Skin epidermis (tissue), 12 donors: ENCODE measurements around the gene NALCN.

Experiments
- H3K27ac ChIP-seq, 21 experiments: fragments of 200-600 bp; sonication (generic) in 11 of 21; one replicate each; pipeline ENCODE4 v1.5.0; 2020; ENCODE audit warnings: mild to moderate bottlenecking in 3 of 21, inconsistent platforms in 2 of 21, moderate library complexity in 2 of 21
- H3K4me3 ChIP-seq, 7 experiments: fragments of 200-600 bp; sonication (generic) in 2 of 7; one replicate each; pipeline ENCODE4 v1.5.0; 2020; ENCODE audit warnings: inconsistent platforms in 2 of 7, mild to moderate bottlenecking in 2 of 7, moderate library complexity in 1 of 7

NALCN gene

DNA sequence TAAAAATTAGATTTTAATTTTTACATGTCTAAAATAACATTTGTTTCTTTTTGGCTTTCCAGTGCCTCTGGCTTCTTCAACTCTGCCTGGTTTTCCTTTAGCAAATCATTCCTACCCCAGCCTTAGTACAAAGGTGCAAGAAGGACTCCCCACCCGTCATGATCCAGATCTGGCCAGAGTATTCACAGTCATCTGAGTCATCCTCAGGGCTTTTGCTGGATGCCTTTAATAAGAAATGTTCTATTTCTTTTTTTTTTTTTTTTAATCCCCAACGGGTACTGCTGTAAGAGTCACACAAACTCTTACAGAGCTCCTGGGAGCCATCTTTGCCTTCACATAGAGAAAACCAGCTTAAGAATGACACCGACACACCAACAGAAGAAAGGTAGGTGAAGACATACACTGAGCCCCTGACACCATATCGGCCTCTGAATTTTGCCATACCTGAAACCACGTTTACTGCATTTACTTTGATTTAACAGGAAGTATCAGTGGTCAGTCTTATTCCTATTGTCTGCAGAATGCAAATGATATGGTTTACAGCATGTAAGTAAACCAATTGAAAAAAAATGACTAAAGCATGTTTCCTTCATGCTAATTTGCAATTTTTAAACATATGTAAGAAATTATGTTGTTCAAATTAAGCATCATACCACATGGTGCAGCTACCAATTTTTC, 184.4 kb downstream of the NALCN start:
- no peak overlapping the region for H3K4me3 ChIP-seq
- H3K27ac ChIP-seq, result no peak overlapping the region

DNA sequence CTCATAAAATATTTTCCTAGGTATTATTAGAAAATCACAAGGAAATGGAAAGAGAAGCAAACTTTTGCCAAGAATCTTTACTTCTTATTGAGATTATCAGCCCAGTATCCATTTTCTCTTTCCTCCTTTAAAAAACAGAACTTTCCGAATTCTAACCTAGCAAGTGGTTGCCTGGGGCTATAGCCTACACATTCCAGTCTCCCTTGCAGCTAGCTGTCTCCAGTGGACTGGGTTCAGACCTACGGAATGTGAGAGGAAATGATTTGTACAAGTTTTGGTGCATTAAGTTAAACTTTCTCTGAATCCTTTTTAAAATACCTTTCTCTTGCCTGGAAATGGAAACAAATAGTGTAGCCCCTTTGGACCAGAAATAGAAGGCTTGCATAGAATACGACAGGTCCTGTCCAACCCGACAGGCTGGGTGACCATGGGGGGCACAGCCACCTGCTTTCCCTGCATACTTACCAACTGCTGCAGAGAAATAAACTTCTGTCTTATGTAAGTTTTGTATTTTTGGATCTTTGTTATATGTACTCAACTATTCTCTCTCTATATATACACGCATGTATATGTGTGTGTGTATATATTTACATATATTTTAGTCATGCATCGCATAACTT, 185.9 kb downstream of the NALCN start:
- no peak overlapping the region for H3K27ac ChIP-seq
- H3K4me3 ChIP-seq, result no peak overlapping the region

DNA sequence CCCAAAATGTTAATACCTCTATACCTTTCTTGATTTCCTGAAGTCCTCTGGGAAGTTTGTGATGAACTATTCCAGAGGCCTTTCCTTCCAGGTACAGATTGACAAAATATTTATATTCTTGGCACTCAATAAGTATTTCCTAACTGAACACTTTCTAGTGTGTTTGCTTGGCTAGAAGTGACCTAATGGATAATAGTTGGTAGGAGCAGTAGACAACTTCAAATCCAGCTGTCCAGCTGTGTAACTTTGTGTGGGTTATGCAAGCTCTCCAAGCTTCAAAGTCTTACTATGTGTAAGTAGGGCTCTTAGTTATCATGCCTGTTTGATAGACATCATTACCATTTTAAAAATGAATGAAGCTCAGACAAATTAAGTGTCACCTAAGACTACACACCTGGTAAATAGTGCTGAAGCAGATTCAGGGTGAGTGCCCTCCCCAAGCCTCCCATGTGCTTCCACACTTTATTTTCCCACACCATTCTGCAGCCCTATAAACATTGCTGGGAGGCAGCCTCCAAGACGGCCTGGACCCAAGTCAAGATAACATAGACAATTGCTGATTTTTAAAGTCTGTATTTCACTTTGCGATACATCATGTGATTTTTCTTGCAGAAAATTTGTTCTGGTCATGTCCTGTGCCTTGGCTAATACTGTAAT, 196.6 kb downstream of the NALCN start:
- no peak overlapping the region for H3K27ac ChIP-seq
- no peak overlapping the region for H3K4me3 ChIP-seq

DNA sequence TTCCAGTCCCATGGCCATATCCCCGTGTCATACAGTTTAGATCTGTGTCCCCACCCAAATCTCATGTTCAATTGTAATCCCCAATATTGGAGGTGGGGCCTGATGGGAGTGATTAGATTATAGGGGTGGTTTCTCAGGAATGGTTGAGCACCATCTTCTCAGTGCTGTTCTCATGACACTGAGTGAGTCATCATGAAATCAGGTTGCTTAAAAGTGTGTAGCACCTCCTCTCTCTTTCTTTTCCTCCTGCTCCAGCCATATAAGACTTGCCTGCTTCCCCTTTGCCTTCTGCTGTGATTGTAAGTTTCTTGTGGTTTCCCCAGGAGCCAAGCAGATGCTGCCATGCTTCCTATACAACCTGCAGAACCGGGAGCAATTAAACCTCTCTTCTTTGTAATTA, 197.8 kb downstream of the NALCN start:
- Histone ChIP-seq H3K4me3 (no peak overlapping the region), H3K27ac (no peak overlapping the region)

DNA sequence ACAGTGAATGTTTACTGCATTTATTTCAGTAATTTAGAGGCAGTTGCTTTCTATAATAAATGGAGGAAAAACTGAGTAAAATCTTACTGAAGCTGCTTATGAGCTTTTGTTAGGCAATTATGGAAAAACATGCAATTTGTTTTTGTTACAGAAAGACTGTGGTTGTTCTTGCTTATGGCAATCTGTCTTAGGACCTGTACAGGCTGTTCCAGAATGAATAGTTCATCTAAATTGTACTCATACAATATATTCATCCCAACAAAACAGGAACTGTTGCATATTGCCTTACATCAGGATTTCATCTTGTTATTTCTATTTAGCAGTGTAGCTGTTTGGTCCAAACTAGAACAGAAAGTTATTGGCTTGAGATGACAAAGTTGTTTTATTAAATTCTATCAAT, 199.2 kb downstream of the NALCN start:
- no peak overlapping the region for H3K27ac ChIP-seq
- no peak overlapping the region for H3K4me3 ChIP-seq

DNA sequence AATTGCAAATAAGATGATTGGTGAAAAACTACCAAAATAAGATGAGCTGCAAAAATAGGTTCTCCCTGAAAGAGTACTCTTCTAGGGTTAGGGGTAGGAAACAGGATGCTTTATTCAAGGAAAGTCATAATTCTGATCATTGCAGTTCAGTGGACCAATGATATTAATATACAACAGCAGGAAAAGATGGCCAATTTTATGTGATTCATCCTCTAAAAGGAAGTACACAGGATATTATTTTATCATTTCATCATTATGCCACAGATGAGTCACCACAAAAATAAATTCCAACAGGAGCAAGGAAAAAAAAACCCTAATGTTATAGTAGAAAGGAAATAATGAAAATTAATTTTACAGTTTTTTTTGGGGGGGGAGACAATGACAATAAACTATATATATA, 205.0 kb downstream of the NALCN start:
- Histone ChIP-seq H3K27ac (no peak overlapping the region), H3K4me3 (no peak overlapping the region)

DNA sequence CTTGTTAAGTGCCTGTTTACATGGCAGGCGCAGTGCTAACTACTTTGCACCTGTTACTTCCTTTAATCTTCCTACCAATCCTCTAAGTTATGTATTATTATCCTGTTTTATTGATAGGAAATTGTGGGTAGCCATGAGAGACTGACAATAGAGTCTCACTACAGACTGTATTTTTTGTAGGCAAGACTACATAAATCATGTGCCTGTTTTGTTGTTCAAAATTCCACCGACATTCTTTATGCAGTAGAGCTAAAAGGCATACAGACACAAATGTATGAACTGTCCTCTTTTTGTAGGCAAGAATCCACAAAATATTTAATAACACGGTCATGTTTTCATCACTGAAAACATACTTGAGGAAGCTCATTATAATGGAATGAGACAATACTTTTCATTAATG, 205.5 kb downstream of the NALCN start:
- Histone ChIP-seq H3K27ac (no peak overlapping the region), H3K4me3 (no peak overlapping the region)

DNA sequence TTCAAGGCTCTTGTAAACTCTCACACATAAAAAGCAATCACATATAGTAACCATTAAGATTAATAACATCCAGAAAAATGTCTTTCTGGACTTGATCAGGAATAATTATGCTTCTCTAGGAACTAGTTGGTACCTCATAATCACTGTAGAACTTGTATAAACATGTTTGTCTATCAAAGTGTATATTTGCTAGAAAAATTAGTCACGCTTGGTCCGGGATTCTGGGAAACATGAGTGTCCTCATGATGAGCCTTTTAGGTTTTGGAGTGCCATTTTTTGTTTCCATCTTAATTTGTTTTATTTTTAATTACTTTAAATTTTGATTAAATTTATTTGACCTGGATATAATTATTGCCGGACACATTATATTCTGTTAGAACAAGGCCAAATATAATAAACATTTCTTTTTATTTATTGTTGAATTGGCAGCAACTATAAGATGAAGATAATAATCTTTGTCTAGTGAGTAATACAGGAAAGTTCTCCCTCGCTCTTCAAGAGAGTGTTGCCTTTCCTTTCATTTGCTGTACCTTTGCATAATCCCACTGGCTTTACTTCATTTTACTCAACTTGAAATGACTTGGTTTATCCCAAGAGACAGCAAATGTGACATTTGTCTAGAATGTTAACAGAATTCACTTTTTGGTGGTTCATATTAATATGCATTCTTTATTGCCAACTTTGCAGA, 207.0 kb downstream of the NALCN start:
- H3K27ac ChIP-seq, result no peak overlapping the region
- no peak overlapping the region for H3K4me3 ChIP-seq

DNA sequence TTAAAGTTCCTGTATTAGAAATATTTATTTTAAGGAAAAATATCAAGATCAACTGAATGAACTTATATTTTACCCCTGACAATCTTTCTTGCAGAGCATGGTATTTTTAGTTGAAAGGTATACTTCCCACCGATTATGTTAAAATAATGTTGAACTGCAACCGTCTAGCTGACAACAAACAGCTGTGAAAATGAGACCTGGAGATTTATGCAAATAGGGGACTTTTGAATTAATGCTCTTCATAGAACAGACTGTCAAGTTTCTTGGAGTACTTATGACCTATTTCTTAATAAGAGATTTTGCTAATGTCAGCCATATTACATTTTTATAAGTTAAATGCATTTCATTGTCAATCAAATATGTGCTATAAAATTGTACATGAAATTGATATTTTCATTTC, 210.9 kb downstream of the NALCN start:
- Histone ChIP-seq H3K27ac (no peak overlapping the region), H3K4me3 (no peak overlapping the region)

DNA sequence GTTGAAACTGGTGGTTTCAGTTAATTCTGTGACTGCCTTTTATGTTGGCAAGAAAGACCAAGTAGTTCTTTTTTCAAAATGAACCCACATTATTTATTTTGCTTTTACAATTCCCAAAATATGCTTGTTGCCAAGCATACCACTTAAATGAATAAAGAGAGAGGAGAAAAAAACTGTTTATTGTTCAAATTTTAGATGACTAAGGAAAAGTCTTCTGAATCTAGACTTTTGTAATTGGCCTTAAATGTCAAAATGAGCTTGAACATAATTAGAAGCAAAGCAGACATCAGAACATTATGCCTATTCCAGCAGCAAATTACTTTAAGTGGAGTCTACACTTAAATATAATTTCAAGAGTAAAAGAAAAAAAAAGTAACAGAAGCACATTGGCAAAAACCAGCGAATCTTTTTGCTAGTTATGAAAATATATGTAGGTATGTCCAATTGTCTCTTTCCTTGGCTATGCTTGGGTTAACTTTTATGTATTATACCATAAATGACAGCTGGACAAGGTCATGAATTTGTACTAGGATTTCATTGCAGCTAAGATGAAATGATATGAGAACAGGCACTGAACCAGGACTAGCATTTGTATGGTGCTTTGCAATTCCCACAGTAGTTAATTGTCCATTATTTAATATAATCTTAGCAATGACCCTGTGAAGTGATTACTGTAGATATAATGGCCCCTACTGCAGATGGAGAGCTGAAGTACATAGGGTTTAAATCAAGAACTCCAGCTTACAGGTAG, 211.9 kb downstream of the NALCN start:
- Histone ChIP-seq H3K4me3 (no peak overlapping the region), H3K27ac (no peak overlapping the region)

DNA sequence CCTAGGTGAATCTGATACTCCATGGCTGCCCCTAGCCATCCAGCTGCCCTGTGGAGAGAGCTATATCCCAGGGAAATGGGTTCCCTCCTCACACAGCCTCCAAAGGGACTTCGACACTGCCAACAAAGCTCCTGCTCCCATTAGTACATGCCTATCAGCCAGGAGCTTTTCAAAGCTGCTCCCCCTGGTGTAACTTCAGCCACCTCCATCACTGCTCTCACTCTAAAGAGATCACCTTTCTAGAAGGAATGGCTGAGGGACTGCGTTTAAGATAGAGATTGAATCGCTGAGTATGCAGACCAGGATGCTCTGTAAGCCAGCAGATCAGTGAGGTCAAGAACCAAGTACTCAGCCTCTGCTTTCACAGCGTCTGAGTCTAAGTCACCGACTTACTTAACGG, 213.7 kb downstream of the NALCN start:
- Histone ChIP-seq H3K27ac (no peak overlapping the region), H3K4me3 (no peak overlapping the region)

DNA sequence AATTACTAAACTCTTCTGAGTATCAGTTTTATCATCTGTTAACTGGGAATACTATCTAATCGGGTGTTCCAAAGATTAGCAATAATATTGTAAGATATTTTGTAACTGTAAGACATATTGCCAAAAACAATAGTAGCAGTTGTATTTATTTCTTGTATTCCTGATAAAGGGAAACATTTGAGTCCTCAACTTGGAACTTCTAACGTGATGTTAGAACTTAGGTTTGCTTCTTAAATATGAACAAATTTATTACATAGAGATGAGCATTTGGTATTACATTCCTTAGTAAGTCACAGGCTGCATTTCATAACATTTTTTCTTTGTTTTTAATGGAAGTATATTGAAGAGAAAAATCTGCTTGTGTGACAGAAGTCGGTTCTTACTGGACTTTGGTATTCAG, 225.3 kb downstream of the NALCN start:
- no peak overlapping the region for H3K27ac ChIP-seq
- H3K4me3 ChIP-seq, result no peak overlapping the region

DNA sequence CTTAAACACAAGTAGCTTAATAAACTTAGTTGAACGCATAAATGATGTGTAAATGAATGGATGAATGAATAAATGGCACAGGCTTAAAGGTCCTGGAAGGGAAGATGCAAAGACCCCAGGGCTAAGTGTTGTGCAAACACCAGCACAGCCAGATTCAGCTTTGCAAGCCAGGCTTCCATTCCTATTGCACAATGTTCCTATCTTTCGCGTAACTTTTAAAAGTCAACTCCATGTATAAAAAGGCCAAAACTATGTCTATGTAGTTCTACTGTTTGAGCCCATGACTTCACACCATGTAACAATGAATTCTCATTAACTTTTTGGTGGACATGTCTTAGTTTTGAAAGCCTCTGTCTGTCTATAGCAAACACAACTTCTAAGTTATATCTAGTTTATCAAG, 226.0 kb downstream of the NALCN start:
- no peak overlapping the region for H3K4me3 ChIP-seq
- no peak overlapping the region for H3K27ac ChIP-seq

DNA sequence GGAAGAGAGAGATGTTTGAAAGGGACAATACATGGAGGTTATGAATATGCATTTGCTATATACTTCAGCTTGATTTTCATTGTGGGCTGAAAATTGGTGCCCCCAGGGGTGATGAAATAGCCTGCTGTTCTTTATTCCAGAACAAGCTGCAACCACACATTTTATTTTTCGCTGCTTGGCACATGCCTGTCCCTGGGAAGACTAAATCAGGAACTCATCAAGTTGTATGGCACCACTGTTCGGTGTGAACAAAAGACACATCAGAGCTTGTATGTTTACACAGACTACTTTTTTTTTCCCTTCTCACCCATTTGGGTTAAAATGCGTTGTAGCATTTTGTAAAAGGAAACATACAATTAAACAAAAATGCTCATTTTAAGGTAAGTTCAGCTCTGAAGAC, 230.7 kb downstream of the NALCN start:
- no peak overlapping the region for H3K27ac ChIP-seq
- no peak overlapping the region for H3K4me3 ChIP-seq

DNA sequence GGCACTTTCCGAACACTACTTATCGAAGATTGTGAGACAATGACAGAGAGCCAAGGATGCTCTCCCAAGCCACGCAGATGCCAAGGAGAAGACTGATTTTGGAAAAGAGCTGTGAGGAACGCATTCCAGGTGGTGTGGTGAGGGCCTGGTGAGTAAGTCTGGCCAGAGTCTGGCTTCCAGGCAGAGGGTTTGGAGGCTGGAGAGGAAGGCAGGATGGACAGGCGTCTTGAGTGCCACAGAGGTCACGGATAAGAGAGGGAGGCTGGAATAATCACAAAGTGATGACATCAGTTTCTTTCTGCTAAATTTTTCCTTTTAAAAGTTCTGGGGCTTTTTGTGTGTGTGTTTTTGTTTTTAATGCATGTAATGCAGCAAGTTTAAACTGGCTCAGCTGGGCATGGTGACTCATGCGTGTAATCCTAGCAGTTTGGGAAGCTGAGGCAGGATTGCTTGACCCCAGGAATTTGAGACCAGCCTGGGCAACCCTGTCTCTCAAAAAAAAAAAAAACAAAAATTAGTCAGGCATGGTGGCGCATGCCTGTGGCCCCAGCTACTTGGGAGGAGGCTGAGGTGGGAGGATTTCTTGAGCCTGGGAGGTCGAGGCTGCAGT, 235.1 kb downstream of the NALCN start:
- Histone ChIP-seq H3K4me3 (no peak overlapping the region), H3K27ac (no peak overlapping the region)

DNA sequence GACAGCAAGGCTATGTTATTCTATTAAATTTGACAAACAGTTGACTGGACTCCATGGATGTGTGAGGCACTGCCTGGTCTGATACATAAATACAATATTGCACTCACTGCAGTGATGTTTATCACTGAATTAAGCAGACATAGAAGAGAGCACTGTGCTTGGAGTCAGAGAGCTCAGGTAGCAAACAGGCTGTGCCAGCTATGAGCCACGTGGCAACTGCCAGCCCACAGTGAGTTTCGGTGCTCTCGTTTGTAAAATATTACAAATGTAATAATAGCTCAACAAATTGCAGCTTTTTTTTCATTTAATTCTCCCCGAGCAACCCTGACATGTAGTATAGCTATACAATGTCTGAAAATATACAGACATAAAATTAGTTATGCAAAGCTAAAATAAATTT, 237.3 kb downstream of the NALCN start:
- Histone ChIP-seq H3K4me3 (no peak overlapping the region), H3K27ac (no peak overlapping the region)

DNA sequence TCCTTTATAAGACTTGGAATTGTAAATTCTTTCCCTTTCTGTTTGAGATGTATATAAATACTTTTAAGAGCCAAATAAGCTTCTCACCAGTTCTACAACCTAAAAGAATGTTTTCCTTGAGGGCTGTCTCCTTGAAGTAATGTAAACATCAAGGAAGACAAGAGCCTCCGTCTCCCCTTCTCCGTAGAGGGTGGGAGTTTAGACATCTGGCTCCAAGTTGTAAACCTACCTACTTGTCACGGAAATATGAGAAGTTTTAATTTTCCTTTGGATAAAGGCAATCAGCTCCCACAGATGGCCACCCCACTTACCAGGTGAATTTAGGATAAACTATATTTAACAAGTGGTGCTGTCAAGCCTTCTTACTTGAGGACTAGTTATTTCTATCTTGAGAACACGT, 237.9 kb downstream of the NALCN start:
- H3K4me3 ChIP-seq, result no peak overlapping the region
- no peak overlapping the region for H3K27ac ChIP-seq

DNA sequence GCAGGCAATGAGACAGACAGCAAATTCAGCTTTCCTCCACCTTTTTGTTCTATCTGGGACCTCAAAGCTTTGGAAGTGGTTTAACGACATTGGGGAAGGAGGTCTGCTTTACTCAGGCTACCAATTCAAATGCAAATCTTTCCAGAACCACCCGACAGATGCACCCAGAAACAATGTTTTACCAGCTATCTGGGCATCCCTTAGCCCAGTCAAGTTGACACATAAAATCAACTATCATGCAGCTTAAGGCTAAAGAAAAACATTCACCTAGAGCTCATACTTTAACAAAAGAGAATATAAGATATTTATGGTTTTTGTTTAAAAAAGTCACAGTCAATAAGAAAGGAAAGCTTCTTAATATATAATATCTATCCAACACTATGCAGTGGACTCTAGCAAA, 246.0 kb downstream of the NALCN start:
- Histone ChIP-seq H3K27ac (no peak overlapping the region), H3K4me3 (no peak overlapping the region)

DNA sequence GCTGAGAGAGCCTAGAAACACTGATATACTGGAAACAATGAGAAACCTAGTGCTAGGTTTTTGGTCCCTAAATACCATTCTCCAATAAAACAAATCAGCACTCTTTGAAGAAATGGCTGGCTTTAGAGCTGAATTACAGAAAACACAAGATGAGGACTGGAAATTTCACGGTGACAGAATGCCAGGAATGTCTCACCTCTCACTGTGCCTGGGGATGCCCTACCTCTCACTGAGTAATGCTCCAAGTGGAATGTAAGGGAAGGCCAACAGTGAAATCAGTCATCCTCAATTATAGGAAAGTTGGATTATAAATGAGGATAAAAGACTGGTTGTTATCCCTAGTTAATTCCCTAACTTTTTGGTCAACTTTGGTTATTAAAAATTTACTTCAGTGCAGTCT, 259.0 kb downstream of the NALCN start:
- Histone ChIP-seq H3K4me3 (no peak overlapping the region), H3K27ac (no peak overlapping the region)

DNA sequence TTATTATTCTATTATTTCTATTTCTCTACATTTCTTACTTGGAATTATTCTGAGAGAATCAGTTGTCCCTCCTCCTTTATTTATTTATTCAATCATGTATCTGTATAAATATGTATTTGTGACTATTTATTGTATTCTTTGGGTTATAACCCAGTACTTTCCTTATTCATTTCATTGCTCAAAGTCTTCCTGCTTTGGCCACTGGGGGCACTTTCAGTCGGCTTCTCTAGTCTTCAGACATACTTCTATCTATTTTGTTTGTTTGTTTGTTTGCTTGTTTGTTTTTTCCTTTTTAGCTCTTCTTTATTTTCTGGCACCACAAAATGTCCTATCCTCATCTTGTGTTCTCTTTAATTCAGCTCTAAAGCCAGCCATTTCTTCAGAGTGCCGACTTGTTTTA, 260.4 kb downstream of the NALCN start:
- no peak overlapping the region for H3K4me3 ChIP-seq
- H3K27ac ChIP-seq, result no peak overlapping the region
